CD4-positive, alpha-beta T cell treated with Interleukin-17A for 4 hours (primary cell): ENCODE data around the gene SLC35E1.

Experiments used
- DNase-seq: peaks from one replicate; pipeline ENCODE4 v3.0.0-alpha.2; 2020; ENCODE audit warnings: mixed read lengths

The SLC35E1 gene

DNA sequence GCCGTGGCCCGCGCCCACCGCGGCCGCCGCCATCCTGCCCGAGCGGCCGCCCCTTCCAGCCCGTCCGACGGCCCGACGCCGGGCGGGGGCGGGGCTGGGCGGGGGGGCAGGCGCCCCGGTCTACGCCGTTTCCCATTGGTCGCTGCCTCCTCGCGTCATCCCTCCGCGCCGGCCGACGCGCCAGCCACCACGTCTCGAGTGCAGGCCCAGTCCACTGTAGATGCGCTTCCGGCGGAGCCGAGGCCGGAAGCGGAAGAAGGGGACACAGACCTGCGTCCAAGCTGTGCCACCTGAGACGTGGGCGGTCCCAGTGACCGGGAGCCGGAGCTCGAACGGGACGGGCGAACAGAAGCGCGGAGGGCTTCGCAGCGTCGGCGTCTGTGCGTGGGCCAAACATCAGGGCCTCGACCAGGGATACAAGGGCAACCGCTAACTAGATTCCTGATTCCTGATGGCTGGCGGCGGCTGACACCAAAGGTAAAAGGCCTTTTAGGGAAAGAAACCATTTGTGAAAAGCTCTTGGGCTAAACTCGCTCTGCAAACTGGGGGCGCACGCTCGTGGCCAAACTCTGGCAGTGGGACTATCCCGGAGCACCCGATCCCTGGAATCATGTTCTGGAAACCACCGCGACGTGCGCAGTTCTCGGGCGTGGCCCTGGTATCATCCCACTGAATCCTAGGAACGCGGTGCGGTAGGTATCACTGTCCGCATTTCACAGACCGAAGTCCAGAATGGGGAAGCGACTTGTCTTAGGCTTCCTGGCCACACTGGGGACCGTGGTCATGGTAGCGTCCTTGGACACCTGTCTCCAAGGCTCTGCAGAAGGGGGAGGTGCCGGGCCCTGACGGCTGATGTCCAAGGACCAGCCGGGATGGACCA lies at the start of gene SLC35E1:
Gene SLC35E1 (minus strand): TSS at position 84 of the 880 bp plus-strand sequence. CDS start 51 bp downstream, at position 33.
- peak; percentile 92 for DNase-seq

DNA sequence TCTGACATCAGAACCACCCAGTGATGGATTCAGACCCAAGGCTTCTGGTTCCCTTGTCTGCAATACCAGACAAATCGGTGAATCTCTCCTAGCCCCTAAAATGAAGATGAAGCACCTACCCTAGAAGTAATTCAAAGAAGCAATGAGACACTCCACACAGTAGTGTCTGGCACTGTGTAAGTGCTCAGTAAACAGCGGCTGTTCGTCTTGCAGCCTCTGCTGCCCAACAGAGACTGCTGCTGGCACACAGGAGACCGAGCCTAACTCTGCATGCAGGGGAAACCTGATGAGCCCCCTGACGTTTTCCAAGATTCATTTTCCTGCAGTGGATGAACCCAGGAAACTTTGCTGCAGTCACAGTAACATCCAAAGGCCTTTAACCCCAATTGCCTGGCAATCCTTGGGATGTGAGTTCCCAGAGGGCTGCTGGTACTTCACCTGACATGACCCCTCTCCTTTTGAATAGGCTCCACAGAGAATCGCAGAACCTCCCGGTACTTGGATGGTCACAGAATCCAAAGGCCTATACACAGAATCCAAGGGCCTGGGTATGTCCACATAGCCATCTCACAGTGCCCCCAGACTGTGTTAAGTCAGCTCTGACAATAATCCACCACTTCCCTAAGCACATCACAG lies 49.1 kb upstream of the SLC35E1 start:
- DNase-seq, result no peak

DNA sequence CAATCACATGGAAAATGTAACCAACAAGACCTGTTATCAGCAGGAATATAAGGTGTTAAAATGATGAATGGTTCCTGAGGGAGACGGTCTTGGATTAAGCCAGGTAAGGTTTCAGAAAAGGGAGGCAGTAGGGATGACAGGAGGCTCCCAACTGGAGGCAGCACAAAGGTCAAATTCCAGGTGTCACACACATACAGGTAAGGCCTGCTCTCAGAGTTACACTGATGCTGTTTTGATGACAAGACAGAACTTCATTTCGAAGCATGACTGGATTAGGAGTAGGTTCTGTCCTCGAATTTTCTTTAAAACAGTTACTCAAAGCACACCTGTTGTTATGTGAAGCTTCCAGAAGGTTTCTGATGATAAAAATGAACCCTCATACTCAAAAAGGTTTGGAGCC lies 48.4 kb upstream of the SLC35E1 start:
- DNase-seq, result no peak

DNA sequence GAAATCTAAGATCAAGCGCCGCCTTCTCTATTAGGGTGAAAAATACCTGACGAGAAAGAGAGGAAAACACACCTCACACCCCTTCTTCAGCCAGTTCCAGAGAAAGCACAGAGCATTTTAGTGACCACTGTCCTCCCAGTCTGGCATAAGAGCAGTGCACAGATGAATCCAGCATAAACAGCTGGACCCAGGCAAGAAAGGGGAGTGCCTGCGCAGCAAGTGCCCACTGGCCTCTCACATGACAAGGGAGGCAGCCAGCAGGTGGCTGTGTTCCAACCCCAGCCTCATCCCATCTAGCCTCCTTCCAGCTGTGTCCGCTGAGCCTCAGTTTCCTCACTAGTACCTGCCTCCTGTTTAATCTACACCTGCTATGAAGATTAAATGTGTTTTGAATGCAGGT lies 47.8 kb upstream of the SLC35E1 start:
- DNase-seq, result no peak

DNA sequence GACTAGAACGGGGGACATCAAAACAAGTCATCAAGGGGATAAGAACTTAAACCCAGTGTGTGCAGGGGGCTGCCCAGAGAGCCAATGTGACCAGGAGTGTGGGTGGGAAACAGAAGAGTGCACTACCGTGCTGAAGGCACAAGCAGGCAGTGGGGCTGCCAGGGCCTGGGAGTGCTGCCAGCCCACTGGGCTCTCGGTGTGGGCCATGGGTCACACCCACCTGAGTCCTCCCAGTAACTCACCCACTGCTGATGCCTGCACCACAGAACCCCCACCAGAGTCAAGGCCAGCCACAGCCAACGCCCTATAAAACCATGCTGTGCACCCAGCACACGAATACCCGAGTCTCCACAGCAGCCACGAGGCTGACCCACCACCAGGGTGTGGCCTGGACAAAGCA lies 47.2 kb upstream of the SLC35E1 start:
- no peak for DNase-seq

DNA sequence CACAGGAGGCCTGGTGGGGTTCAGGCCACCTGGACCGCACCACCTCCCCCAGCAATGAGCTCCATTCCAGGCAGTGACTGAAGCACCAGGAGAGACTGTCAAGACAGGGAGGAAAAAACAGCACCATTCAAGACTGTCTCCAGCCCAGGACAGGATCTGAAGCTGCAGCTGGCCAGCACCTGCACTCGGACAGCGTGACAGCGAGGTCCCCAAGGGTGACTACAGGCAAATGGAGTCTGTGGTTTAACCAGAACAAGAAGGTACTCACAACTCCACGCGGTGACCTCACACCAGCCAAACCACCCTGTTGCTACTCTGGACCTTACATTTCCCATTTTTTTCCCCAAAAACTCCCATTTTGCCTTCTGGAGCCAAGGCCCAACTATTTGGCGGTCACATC lies 46.0 kb upstream of the SLC35E1 start:
- DNase-seq, result no peak

DNA sequence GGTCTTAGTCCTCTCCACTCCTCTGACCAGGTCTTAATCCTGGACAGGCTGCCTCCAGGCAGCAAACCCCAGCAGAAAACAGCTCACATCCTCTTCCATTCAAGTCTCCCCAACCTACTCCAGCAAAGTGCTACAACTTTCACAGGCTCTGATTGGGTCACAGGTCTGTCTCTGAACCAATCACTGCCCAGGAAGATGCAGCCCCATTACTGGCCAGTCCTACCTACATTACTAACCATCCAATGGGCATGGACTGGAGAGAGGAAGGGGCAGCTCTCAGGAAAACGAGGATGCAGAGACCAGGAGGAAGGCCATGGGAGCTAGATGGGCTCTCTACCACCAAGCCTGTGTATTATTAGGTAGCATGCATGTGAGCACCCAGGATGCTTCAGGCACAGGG lies 43.6 kb upstream of the SLC35E1 start:
- DNase-seq, result no peak

DNA sequence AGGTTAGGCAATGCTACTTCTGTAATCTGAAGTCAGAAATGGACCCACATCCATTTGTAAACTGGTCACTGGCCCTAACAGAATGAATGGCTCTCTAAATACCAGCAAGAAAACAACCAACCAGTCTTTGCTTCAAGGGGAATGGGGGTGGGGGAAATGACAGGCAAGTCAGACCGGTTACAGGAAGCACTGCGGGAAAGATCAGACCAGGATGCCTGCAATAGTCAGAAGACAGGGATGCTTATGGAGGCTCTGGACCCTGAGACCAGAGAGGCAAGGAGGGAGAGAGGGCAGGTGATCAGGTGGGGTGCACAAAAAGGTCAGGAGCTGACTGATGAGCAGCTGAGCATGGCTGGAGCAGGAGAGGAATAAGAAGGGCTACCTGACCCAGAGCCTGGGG lies 42.7 kb upstream of the SLC35E1 start:
- no peak for DNase-seq

DNA sequence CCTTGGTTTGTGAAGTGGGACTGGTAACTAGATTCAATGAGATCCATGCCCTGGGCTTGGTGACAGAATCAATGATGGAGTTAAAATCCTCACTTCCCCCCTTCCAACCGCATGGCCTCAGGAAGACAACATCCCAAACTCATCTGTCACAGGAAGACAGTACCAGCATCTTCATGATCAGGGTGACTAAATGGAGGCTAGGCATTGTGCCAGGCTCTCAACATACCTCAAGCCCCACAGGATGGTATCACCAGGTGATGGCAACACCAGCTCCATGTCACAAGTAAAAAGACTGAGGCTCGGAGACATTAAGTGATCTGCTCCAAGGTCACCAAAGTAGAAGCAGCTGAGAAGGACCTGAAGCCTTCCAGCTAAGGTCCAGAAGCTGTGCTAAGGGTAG lies 41.6 kb upstream of the SLC35E1 start:
- no peak for DNase-seq

DNA sequence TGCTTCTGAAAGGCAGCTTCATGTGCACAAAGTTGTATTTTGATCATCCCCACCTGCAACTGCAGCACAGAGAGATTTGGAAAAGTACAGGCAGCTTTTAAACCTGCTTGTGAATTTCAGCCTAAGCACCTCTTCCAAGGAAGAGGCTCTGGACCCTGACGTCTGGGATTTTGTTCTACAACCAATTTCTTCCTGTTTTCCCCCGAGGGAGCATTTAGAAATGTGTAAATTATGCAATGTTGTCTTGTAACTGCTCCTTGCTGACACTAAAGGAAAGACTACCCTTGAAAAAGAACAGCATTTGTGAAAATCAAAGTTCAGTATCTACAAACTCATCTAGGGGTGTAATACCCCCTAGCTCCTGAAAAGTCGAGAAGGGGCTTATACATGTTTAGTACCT lies 40.4 kb upstream of the SLC35E1 start:
- no peak for DNase-seq

DNA sequence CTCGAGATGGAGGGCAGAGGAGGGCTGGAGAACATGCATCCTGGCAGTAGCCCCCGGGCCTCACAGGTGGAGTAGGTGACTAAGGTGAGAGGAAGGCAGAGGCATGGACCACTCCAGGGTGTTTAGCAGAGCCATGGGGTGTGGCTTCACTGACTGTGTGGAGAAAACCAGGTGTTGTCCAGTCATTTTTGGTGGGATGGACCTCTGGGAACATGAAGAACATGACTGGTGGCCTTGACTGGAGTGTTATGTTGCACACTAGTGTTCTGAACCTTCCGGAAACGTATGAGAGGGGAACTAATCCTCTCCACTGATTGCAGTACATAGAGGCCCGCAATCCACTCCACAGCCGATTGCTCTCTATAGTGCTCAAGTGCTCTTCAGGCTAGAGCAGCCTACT lies 38.9 kb upstream of the SLC35E1 start:
- DNase-seq, result no peak

DNA sequence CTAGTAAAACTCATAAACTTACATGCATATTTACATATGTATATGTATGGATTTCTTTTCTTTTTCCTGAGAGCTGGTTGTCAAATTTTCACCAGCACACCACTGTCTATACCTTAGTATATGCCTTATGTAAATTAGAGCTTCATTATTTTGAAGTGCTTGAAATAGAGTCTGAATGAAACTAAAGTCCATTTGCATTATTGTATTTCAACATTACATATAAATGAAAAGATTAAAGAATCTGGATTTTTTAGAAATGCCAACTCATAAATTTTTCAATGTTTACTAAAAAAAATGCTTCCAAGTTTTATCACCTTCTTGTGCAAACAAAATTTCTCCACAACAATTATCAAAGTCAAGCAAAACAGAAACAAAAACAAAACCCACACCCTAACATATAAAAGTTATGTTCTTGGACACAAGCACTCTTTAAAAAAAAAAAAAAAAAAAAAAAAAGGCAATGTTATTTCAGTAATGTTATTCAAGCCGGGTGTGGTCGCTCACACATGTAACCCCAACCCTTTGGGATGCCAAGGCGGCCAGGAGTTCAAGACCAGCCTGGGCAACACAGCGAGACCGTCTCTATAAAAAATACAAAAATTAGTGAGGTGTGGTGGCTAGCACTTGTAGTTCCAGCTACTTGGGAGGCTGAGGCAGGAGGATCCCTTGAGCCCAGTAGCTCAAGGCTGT lies 37.4 kb upstream of the SLC35E1 start:
- DNase-seq, result no peak

DNA sequence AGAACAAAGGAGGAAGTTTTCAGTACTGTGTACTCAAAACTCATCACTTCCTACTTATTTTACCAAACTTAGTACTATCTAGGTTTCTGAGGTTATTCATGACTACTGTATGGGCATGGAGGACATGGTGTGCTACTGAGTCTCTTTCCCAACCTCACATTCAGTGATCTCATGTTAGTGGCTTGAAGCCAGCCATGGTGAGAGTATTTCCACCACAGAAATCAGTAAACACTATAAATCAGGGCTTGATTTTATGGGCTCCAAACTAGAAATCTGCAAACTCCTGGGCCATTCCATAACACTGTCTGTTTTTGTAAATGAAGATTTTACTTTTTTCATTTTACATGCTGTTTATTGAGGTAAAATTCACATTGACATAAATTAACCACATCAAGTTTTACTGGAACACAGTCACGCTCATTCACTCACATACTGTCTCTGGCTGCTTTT lies 36.1 kb upstream of the SLC35E1 start:
- no peak for DNase-seq

DNA sequence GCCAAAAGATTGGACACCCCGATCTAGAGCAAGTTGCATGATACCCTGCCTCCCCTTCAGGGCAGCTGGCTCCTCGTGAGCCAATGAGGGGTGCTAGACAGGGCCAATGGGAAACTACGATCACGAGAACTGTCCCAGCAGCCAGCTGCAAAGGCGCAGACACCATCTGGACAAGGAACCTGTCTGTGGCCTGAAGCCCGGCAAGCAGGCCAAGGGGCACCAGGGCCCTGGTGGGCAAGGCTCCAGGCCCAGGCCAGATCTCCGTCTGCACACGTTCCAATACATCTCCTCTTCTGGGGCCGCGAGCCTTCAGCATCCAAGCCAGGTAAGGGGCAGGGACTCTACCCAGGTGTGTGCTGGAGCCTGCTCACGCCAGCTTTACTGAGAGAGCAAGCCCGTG lies 35.6 kb upstream of the SLC35E1 start:
- DNase-seq, result no peak

DNA sequence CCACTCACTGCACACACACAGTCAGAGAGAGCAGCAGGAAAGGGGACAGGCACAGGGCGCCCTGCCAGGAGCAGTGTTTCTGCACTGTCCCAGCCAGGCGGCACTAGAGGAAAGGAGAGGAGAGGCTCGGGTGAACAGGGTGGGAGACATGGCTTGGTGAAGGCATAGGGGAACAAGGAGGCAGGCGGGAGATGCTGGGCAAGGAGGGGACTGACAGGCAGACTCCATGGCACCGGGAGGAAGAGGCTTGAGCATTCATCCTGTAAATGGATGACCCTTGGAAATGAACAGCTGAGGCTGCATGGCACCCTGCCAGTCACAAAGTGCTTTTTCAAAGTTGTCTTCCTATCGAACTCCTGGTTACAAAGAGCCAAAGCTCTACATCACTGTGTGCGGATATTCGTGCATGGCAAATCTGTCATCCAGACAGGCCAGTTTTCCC lies 33.4 kb upstream of the SLC35E1 start:
- DNase-seq, result no peak

DNA sequence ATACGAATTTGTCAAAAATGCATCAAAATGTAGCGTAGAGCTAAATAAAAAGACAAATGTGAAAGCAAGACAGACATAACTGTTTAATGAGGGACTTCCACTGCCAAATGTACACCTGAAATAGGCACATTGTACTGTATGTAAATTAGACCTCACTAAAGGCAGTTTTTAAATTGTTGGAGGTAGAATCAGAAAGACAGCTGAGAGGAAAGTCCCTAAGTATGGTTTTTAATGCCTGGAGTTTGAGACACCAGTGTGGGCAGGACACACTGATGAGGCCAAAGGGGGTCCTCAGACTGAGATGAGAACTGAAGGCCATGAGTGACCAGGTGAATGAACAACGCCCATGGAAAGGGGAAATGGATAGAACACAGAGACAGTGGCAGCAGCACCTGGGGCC lies 32.9 kb upstream of the SLC35E1 start:
- DNase-seq, result no peak

DNA sequence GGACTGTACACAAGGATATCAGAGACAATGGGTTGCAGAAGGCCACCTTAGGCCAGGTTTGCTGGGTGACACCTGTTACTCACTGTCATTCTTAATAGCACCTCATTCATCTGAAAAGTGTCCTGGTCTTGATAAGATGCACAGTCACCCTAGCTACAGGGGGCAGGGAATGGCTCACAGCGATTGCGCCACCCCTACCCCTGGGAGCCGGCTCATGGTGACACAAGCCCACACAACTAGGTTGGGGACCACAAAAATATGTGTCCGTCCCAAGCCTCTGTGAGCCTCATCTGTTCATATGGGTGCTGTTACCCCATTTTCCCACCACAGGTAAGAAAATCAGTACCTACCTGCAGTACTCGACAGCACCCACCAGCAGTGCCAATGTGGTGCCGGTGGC lies 32.4 kb upstream of the SLC35E1 start:
- no peak for DNase-seq

DNA sequence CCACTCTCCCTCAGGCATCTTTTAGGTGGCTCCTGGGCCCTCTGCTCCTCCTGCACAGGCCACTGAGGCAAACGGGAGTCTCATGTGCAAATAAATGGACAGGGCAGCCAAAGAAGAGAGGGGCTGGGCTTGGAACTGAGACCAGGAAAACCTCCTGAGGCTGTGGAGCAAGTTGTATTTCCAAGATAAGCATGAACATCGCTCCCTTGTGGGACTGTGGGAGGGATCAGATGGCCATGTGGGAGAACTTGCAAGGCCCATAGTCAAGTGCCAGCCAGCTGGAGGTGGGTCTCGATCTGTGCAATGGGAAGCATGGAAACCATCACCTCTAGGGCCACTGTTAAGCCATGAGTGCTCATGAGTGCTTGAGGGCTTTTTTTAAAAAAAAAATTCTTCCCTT lies 30.9 kb upstream of the SLC35E1 start:
- DNase-seq, result no peak

DNA sequence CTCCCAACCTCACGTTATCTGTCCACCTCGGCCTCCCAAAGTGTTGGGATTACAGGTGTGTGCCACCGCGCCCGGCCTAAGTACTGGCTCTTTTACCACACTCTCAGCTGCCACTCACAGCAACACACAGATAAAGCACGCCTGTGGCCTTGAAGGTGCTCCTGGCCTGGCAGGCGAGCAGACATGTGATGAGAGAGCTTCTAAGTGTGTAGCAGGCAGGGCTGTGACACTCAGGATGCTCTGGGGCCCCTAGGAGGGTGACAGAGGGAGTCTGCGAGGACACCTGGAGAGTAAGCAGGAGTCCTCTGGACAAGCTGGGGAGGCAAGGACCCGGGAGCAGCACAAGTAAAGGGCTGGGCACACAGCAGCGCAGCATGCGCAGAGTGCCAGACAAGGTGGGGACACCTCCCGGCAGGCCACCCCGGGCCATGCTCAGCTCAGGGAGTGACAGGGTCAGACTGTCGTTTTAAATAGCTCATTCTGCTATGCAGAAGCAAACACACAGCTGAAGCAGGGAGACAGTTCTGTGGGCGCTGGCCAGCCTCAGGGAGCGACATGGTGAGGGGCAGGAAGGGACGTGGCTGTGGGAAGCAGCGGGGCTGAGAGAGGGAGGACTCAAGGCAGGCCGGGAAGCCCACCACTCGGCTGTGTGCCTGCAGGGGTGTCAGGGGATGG lies 29.3 kb upstream of the SLC35E1 start:
- no peak for DNase-seq

DNA sequence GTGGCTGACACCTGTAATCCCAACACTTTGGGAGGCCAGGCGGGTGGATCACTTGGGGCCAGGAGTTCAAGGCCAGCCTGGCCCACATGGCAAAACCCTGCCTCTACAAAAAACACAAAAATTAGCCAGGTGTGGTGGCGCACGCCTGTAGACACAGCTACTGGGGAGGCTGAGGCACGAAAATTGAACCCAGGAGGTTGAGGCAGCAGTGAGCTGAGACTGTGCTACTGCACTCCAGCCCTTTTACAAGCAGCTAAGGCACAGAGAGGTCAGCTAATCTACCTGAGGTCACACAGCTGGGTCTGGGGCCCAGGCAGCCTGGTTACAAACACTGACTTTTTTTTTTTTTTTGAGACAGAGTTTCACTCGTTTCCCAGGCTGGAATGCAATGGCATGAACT lies 28.6 kb upstream of the SLC35E1 start:
- DNase-seq, result no peak

DNA sequence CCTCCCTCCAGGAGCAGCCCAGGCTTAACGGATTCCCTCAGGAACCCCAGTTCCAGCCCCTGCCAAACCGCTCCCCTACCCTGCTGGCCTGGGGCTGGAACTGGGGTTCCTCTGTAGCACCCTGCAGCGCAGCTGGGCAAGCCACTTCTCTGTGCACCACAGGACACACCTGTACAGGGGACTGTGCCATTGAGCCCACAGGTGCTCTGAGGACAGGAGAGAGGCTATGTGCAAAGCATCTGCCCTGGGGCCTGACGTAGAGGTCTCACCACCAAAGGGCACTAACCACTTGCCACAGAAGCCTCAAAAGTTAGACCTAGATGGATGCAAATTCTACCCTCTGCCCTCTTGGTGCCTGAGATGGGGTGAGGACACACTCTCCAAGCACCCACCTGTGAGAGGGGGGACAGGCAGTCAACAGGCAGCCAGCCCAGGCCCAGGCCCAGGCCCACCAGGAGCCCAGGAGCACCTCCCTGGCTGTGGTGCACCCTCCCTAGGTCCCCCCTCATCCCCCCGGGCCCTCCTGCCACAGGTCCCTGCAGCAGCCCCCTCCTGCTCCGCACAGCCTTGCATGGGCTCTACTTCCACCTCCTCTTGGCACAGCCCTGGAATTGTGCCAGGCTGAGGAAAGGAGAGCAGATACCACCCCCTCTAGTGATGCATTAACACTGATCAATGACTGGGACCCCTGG lies 27.6 kb upstream of the SLC35E1 start:
- DNase-seq, result no peak

DNA sequence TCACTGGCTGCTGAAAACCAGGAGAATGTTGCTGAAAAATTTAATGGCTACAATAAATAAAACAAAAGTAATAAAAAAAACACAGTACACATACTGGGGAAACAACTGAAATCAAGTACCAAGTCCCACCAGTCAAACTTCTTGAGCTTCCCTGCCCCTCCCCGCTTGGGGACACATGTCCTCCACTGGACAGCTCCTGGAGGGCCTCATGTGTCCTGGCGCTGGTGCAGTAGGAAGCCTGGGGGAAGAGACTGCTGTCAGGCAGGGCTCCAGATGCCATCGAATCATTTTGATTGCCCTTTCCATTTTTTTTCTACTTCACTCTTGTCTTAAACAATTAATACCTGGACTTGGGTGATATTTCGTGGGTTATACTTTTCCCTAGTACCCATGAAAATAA lies 26.6 kb upstream of the SLC35E1 start:
- DNase-seq, result no peak

DNA sequence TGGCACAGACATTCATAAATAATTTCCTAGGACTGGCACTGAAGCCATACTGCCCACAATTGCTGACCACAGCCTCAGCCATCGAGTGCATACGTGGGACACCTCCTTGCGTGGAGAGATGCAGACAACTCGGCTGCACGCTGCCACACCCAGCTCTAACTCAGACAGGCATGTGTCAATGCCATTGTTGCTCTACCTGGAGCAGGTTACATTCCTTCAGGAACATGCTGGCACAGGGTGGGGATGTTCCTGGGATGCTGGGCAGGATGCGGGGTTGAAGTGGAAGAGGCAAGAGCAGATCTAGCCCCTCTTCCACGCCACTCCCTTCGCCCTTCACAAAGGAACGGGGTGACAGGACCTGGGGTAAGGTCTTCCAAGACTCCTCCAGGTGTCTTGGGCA lies 24.2 kb upstream of the SLC35E1 start:
- no peak for DNase-seq
